AG10803 (cell line): Measurements from ENCODE around the gene CIITA.

Experiments
- DNase-seq: peaks from one replicate; pipeline ENCODE4 v3.0.0; 2010; ENCODE audit warnings: low read depth
- H3K4me3 ChIP-seq: 2 replicates; pipeline ENCODE4 v1.5.1; 2011; ENCODE audit warnings: mild to moderate bottlenecking, low read length, control low read depth
- CTCF ChIP-seq: conservative IDR thresholded peaks from 2 replicates; pipeline ENCODE4 v1.5.1; 2011; ENCODE audit warnings: mild to moderate bottlenecking, low read length, control low read depth, inconsistent platforms

The CIITA gene

GRCh38 chr16:10840703-10841102 is 36.3 kb upstream of the CIITA start:
- TF ChIP-seq CTCF = no peak
- DNase-seq = no peak
- H3K4me3 ChIP-seq = no peak overlapping the region

GRCh38 chr16:10846213-10846998 is 30.6 kb upstream of the CIITA start:
- no peak for DNase-seq
- no peak for TF ChIP-seq CTCF
- no peak overlapping the region for H3K4me3 ChIP-seq

GRCh38 chr16:10847176-10847575 is 29.8 kb upstream of the CIITA start:
- H3K4me3 ChIP-seq = no peak overlapping the region
- DNase-seq = no peak
- TF ChIP-seq CTCF = no peak

- no peak for DNase-seq
- H3K4me3 ChIP-seq = no peak overlapping the region
- no peak for TF ChIP-seq CTCF
These were observed 27.1 kb upstream of the CIITA start for GRCh38 chr16:10849736-10850477.

GRCh38 chr16:10850478-10850850 is 26.5 kb upstream of the CIITA start:
- no peak for DNase-seq
- H3K4me3 ChIP-seq = no peak overlapping the region
- no peak for TF ChIP-seq CTCF

- DNase-seq = no peak
- no peak overlapping the region for H3K4me3 ChIP-seq
These were observed 25.5 kb upstream of the CIITA start for GRCh38 chr16:10851512-10851911.

More at GRCh38 chr16:10851512-10851911, 25.5 kb upstream of the CIITA start:
- TF ChIP-seq CTCF = no peak
